Vagina (tissue), 2 donors: Measurements from ENCODE around the gene MLN. TPM values are rescaled to one million over a fixed set of nuclear protein-coding genes. Genes with fewer than 3 reads are reported as not detected.

ENCODE experiments used
- DNase-seq, 2 donors: peaks; one replicate each; pipeline ENCODE4 v3.0.0-alpha.2; 2017; ENCODE audit errors: extremely low spot score in 2 of 2
- H3K27ac ChIP-seq: fragments of 200-600 bp; sonication (generic); one replicate; pipeline ENCODE4 v1.5.1; 2019
- H3K27me3 ChIP-seq: fragments of 200-600 bp; sonication (generic); one replicate; pipeline ENCODE4 v1.5.1; 2019
- H3K36me3 ChIP-seq, 2 donors: fragments of 200-600 bp; sonication (generic); one replicate each; pipeline ENCODE4 v1.5.1; 2017 to 2019
- H3K4me1 ChIP-seq: fragments of 200-600 bp; sonication (generic); one replicate; pipeline ENCODE4 v1.5.1; 2019
- H3K4me3 ChIP-seq, 2 donors: fragments of 200-600 bp; sonication (generic); 1 replicate in 1 of 2; 2 replicates in 1 of 2; pipeline ENCODE4 v1.5.1; 2016 to 2019
- H3K9me3 ChIP-seq: fragments of 200-600 bp; sonication (generic); one replicate; pipeline ENCODE4 v1.5.1; 2019
- CTCF ChIP-seq, 3 experiments: fragments of 450-650 bp in 2 of 3; fragments of 200-600 bp in 1 of 3; sonication (generic) in 1 of 3; IDR thresholded peaks; one replicate each; pipeline ENCODE4 v1.5.1; 2017 to 2019; ENCODE audit warnings: antibody characterized with exemption in 3 of 3, mild to moderate bottlenecking in 2 of 3, moderate library complexity in 2 of 3
- POLR2A ChIP-seq, 2 donors: fragments of 450-650 bp; IDR thresholded peaks; one replicate each; pipeline ENCODE4 v1.6.1; 2017; ENCODE audit warnings: antibody characterized with exemption in 2 of 2, mild to moderate bottlenecking in 2 of 2, moderate library complexity in 2 of 2
- POLR2AphosphoS5 ChIP-seq, 2 donors: sonication (generic); formaldehyde crosslinking; IDR thresholded peaks; one replicate each; pipeline ENCODE4 v1.9.0; 2017; ENCODE audit warnings: antibody characterized with exemption in 2 of 2, mild to moderate bottlenecking in 2 of 2, low read depth in 1 of 2; ENCODE audit not compliant: insufficient read depth in 1 of 2
- intact Hi-C: fragments of 100-400 bp; cut with DNase I; formaldehyde crosslinking; loops from one replicate; pipeline ENCODE4 v1.15.1; 2023
- total RNA-seq: library from RNA; depleted of rRNA; stranded (reverse); fragments of >200 nt; gene quantifications from one replicate; pipeline ENCODE4 v1.2.3, GENCODE V29; 2016

The MLN gene
- total RNA-seq, 1 donor from 2014 or later: not detected

GRCh38 chr6:33769248-33769821 is 34.5 kb downstream of the MLN start:
- Histone ChIP-seq H3K27ac (no peak overlapping the region), H3K27me3 (no peaks in the 10 kb centered on the region), H3K4me1 (peaks cover 56% of the 10 kb centered on the region), H3K36me3 (peaks cover 0 to 11% of the 10 kb centered on the region in 2 donors), H3K9me3 (no peaks in the 10 kb centered on the region), H3K4me3 (no peak overlapping the region)
- TF ChIP-seq CTCF (IDR thresholded peaks at IDR 0.05) (no peak), POLR2A (IDR thresholded peaks at IDR 0.05) (no peak), POLR2AphosphoS5 (IDR thresholded peaks at IDR 0.05; ENCODE audit: insufficient read depth in 1 of 2, low read depth in 1 of 2) (no peak)
- intact Hi-C loops: no loop called here
- no peak for DNase-seq

DNA sequence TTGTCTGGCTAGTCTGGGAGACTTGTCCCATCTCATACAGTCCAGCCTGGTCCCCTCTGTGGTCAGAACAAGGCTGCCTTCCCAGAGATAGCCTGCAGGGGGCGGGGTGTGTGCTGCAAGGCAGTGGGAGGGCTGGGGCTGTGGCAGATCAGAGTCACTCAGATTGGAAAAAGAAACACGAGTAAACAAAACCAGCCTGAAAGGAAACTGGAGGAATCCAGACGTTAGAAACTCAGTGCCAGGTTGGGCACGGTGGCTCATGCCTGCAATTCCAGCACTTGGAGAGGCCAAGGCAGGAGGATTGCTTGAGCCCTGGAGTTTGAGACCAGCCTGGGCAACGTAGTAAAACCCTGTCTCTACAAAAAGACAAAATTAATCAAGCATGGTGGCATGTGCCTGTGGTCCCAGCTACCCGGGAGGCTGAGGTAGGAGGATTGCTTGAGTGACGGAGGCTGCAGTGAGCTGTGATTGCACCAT is 35.1 kb downstream of the MLN start:
- peak; percentile 15 to 71 (median 62) for TF ChIP-seq CTCF (IDR thresholded peaks at IDR 0.05)
- TF ChIP-seq POLR2A (IDR thresholded peaks at IDR 0.05): no peak
- Histone ChIP-seq H3K27ac (no peak overlapping the region), H3K9me3 (no peaks in the 10 kb centered on the region), H3K36me3 (peaks cover 0 to 7% of the 10 kb centered on the region in 2 donors), H3K4me3 (no peak overlapping the region), H3K27me3 (no peaks in the 10 kb centered on the region), H3K4me1 (peaks cover 55% of the 10 kb centered on the region)
- DNase-seq: no peak
- intact Hi-C loops: no loop called here

DNA sequence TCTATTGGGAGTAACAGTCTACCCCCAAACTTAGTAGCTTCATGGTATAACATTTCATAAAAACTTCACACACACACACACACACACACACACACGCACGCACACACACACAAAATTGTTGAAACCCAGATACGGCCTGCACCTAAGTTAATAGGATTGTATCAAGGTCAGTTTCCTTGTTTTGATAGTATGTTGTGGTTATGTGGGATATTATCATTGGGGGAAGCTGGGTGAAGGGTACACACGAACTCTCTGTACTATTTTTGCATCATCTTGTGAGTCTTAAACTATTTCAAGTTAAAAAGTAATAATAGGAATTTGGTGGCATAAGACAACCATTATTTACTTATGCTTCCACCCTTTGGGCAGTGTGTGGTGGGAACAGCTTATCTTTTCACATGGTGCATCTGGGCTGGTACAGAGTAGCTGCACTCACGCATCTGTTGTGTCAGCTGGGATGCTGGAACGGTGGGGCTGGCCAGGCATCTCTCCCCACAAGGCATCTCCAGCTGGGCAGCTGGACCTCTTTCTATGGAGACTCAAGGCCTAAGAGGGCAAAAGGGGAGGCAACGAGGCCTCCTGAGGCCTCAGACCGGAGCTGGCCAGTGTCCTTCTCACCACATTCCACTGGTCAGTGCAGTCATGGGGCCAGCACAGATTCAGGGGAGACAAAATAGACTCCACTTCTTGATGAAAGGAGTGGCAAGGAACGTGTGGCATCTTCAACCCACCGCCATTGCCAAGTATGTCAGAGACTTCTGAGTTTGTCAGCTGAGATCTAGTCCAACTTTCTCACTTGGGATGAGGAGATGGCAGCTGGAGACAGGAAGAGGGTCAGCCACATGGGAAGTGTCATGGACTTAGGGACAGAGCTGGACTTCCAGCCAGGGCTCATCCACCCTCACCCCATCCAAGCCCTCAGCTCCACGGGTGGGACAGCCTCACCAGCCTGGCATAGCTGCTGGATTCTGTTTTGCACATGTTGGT is 36.6 kb downstream of the MLN start:
- Histone ChIP-seq H3K9me3 (no peaks in the 10 kb centered on the region), H3K27ac (no peak overlapping the region), H3K27me3 (no peaks in the 10 kb centered on the region), H3K4me3 (no peak overlapping the region), H3K36me3 (no peaks in the 10 kb centered on the region), H3K4me1 (peaks cover 48% of the 10 kb centered on the region)
- DNase-seq: no peak
- intact Hi-C loops: no loop called here
- TF ChIP-seq POLR2AphosphoS5 (IDR thresholded peaks at IDR 0.05; ENCODE audit: insufficient read depth in 1 of 2, low read depth in 1 of 2): no peak
- TF ChIP-seq CTCF (IDR thresholded peaks at IDR 0.05): no peak
- no peak for TF ChIP-seq POLR2A (IDR thresholded peaks at IDR 0.05)

DNA sequence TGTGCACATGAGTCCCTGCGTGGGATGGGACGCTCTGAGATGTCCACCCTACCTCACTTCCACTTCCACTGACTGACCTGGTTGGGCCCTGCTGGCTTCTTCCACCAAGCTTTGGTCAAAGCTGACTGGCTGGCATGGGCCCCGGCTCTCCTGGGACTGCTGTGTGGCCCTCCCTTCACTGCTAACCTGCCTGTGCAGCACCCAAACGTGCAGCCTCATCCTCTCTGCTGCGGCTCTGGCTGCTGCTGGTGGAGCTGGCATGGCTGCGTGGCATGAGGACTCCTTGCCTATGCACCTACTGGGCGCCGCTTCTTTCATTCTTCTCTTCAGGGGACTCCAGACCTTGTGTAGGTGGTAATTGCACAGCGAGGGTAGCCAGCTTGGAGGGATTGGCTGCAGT is 38.4 kb downstream of the MLN start:
- H3K27ac ChIP-seq: no peak overlapping the region
- H3K4me1 ChIP-seq: peaks cover 43% of the 10 kb centered on the region
- no peaks in the 10 kb centered on the region for H3K9me3 ChIP-seq
- no peak for DNase-seq
- H3K36me3 ChIP-seq: no peaks in the 10 kb centered on the region
- no peaks in the 10 kb centered on the region for H3K27me3 ChIP-seq
- intact Hi-C loops: no loop called here
- TF ChIP-seq POLR2AphosphoS5 (IDR thresholded peaks at IDR 0.05; ENCODE audit: insufficient read depth in 1 of 2, low read depth in 1 of 2): no peak
- TF ChIP-seq POLR2A (IDR thresholded peaks at IDR 0.05): no peak
- TF ChIP-seq CTCF (IDR thresholded peaks at IDR 0.05): no peak
- no peak overlapping the region for H3K4me3 ChIP-seq

DNA sequence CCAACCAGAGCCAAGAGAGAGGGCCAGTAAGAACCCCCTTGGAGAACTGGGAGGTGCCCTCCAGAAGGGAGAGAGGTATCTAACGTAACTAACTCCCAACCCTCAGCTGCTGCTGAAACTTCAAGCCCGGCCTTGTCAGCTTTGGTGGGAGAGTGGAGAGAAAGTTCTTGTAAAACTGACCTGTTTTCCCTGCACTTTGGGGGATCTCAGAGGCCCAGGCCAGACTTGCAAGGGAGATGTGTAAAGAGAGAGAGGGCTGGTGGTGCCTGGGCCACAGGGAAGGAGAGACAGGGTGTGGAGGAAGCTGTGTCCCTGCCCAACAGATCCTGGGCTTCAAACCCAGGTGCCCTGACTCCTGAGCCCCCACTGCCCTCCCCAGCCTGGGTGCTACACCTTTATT is 39.8 kb downstream of the MLN start:
- intact Hi-C loops: no loop called here

More for the DNA sequence above, 39.8 kb downstream of the MLN start:
- Histone ChIP-seq H3K9me3 (no peaks in the 10 kb centered on the region), H3K27ac (no peak overlapping the region), H3K4me3 (no peak overlapping the region), H3K4me1 (peaks cover 30% of the 10 kb centered on the region), H3K36me3 (no peaks in the 10 kb centered on the region), H3K27me3 (no peaks in the 10 kb centered on the region)
- TF ChIP-seq POLR2AphosphoS5 (IDR thresholded peaks at IDR 0.05; ENCODE audit: insufficient read depth in 1 of 2, low read depth in 1 of 2) (no peak), CTCF (IDR thresholded peaks at IDR 0.05) (no peak), POLR2A (IDR thresholded peaks at IDR 0.05) (no peak)
- DNase-seq: no peak
